Loucy (cell line): ENCODE results near the gene MEGF8.

ENCODE experiments used
- H2AFZ ChIP-seq: fragments of 200-600 bp; sonication (generic); 2 replicates; pipeline ENCODE4 v1.6.0; 2016; ENCODE audit warnings: antibody characterized with exemption, mild to moderate bottlenecking, low read length, moderate library complexity
- H3F3A ChIP-seq: fragments of 200-600 bp; 2 replicates; pipeline ENCODE4 v1.6.0; 2016; ENCODE audit warnings: antibody characterized with exemption, low read depth, mild to moderate bottlenecking
- H3K27me3 ChIP-seq: fragments of 200-600 bp; sonication (generic); 2 replicates; pipeline ENCODE4 v1.6.1; 2014; ENCODE audit warnings: low read length, mild to moderate bottlenecking; ENCODE audit not compliant: insufficient read depth, poor library complexity, severe bottlenecking
- H3K36me3 ChIP-seq: fragments of 200-600 bp; sonication (generic); 2 replicates; pipeline ENCODE4 v1.6.1; 2016; ENCODE audit warnings: low read length; ENCODE audit not compliant: insufficient read depth
- H3K4me1 ChIP-seq: fragments of 200-600 bp; sonication (generic); 2 replicates; pipeline ENCODE4 v1.5.1; 2014; ENCODE audit warnings: low read length, mild to moderate bottlenecking; ENCODE audit not compliant: insufficient read depth, poor library complexity, severe bottlenecking
- H3K4me2 ChIP-seq: fragments of 200-600 bp; sonication (generic); 2 replicates; pipeline ENCODE4 v1.6.0; 2014; ENCODE audit warnings: antibody characterized with exemption, low read length, low read depth, mild to moderate bottlenecking; ENCODE audit not compliant: poor library complexity, severe bottlenecking
- H3K4me3 ChIP-seq: fragments of 200-600 bp; sonication (generic); 2 replicates; pipeline ENCODE4 v1.5.1; 2014; ENCODE audit warnings: low read length, mild to moderate bottlenecking, mixed read lengths; ENCODE audit not compliant: poor library complexity, severe bottlenecking
- H3K79me2 ChIP-seq: fragments of 200-600 bp; sonication (generic); 2 replicates; pipeline ENCODE4 v1.6.1; 2014; ENCODE audit warnings: low read length; ENCODE audit not compliant: insufficient read depth
- H3K9ac ChIP-seq: fragments of 200-600 bp; sonication (generic); 2 replicates; pipeline ENCODE4 v1.6.0; 2014; ENCODE audit warnings: mild to moderate bottlenecking, low read depth, low read length, moderate library complexity; ENCODE audit not compliant: poor library complexity, severe bottlenecking
- H3K9me2 ChIP-seq: fragments of 200-600 bp; sonication (generic); replicated peaks from 2 replicates; pipeline ENCODE4 v1.6.1; 2016; ENCODE audit warnings: low read depth, low read length, mixed read lengths
- H3K9me3 ChIP-seq: fragments of 200-600 bp; sonication (generic); 2 replicates; pipeline ENCODE4 v1.6.1; 2014; ENCODE audit warnings: mild to moderate bottlenecking, antibody characterized with exemption, low read length, low read depth; ENCODE audit not compliant: insufficient read depth
- H4K20me1 ChIP-seq: fragments of 200-600 bp; sonication (generic); 2 replicates; pipeline ENCODE4 v1.6.0; 2014; ENCODE audit warnings: antibody characterized with exemption, low read length, mild to moderate bottlenecking; ENCODE audit not compliant: insufficient read depth, poor library complexity, severe bottlenecking
- CTCF ChIP-seq: fragments of 200-600 bp; sonication (generic); conservative IDR thresholded peaks from 2 replicates; pipeline ENCODE4 v1.5.1; 2014; ENCODE audit warnings: mild to moderate bottlenecking, antibody characterized with exemption, low read length
- EZH2phosphoT487 ChIP-seq: fragments of 200-600 bp; IDR thresholded peaks from 2 replicates; pipeline ENCODE4 v1.6.1; 2018; ENCODE audit warnings: antibody characterized with exemption, mild to moderate bottlenecking, moderate library complexity, borderline replicate concordance

MEGF8 gene

DNA sequence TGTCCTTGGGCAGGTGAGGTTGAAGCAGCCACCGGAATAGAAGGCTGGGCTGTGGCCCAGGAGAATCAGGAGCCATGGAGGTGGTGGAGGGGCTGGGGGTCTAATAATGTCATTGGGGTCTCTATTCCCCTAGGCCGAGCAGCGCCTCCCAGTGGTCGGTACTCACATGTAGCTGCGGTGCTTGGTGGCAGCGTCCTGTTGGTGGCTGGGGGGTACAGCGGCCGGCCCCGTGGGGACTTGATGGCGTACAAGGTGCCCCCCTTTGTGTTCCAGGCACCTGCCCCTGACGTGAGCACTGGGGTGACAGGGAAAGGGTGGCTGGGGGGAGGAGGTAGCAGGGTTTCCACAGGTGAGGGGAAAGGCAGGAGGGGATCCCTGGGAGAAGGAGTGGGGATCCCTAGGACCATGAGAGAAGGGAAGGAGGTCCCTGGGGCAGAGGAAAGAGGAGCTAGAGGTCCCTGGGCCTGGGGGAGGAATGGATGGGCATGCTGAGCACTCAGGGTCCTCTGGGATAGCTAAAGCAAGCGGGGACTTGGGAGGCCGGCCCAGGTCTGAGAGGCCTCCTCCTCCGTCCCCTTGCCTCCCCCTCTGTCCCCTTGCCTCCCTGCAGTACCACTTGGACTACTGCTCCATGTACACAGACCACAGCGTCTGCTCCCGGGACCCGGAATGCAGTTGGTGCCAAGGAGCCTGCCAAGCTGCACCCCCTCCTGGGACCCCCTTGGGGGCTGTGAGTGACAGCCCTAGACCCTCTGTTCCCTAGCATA lies 18.1 kb downstream of the MEGF8 start:
- H4K20me1 ChIP-seq, result no peaks in the 10 kb centered on the region
- no peak overlapping the region for H3K4me2 ChIP-seq
- H3K4me3 ChIP-seq, result no peak overlapping the region
- H3K36me3 ChIP-seq, result peaks cover 14% of the 10 kb centered on the region; the same call in 1 of the 2 replicates
- no peak overlapping the region for H3K9ac ChIP-seq
- TF ChIP-seq EZH2phosphoT487 (no peak), CTCF (peak; percentile 60)
- no peaks in the 10 kb centered on the region for H3K27me3 ChIP-seq
- H3F3A ChIP-seq, result no peaks in the 10 kb centered on the region
- no peaks in the 10 kb centered on the region for H3K4me1 ChIP-seq
- H3K79me2 ChIP-seq, result no peaks in the 10 kb centered on the region
- no peak overlapping the region for H2AFZ ChIP-seq
- no peaks in the 10 kb centered on the region for H3K9me2 ChIP-seq
- H3K9me3 ChIP-seq, result no peaks in the 10 kb centered on the region

DNA sequence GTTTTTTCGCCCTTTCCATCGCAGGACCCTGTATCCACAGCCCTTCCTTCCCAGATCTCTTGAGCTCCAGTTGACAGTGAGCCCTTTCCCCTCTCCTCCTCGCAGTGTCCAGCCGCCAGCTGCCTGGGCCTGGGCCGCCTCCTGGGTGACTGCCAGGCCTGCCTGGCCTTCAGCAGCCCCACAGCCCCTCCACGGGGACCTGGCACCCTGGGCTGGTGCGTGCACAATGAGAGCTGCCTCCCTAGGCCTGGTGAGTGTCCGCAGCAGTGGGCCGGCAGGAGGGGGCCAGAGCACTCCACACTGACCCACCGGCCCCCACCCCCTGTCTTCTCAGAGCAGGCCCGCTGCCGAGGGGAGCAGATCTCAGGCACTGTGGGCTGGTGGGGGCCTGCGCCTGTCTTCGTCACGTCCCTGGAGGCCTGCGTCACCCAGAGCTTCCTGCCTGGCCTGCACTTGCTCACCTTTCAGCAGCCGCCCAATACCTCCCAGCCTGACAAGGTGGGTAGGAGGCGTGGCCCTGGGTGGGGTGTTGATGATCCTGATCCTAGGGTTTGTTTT lies 19.0 kb downstream of the MEGF8 start:
- Histone ChIP-seq H3K9me3 (no peaks in the 10 kb centered on the region), H3K9me2 (no peaks in the 10 kb centered on the region), H3K36me3 (peaks cover 14% of the 10 kb centered on the region; the same call in 1 of the 2 replicates), H4K20me1 (no peaks in the 10 kb centered on the region), H3K27me3 (no peaks in the 10 kb centered on the region), H3K79me2 (no peaks in the 10 kb centered on the region), H2AFZ (no peak overlapping the region), H3K4me2 (no peak overlapping the region), H3K9ac (no peak overlapping the region), H3K4me3 (no peak overlapping the region), H3F3A (no peaks in the 10 kb centered on the region), H3K4me1 (no peaks in the 10 kb centered on the region)
- TF ChIP-seq CTCF (no peak), EZH2phosphoT487 (no peak)

GRCh38 chr19:42345191-42345812 lies 19.9 kb downstream of the MEGF8 start:
- Histone ChIP-seq H3K79me2 (no peaks in the 10 kb centered on the region), H3K4me3 (no peak overlapping the region), H3K9me3 (no peaks in the 10 kb centered on the region), H3K27me3 (no peaks in the 10 kb centered on the region), H4K20me1 (no peaks in the 10 kb centered on the region), H3K9ac (no peak overlapping the region), H3K36me3 (peaks cover 14% of the 10 kb centered on the region; the same call in 1 of the 2 replicates), H3K9me2 (no peaks in the 10 kb centered on the region), H2AFZ (no peak overlapping the region), H3K4me1 (no peaks in the 10 kb centered on the region), H3K4me2 (no peak overlapping the region), H3F3A (no peaks in the 10 kb centered on the region)
- no peak for TF ChIP-seq EZH2phosphoT487
- TF ChIP-seq CTCF, result no peak
